Measurements from ENCODE around the gene POLD4.

GRCh38 chr11:67349036-67349435 lies 4.3 kb downstream of the POLD4 start:
- TF ChIP-seq POLR2A (IDR thresholded peaks at IDR 0.05): no peak
- TF ChIP-seq POLR2AphosphoS5 (IDR thresholded peaks at IDR 0.05): no peak
- TF ChIP-seq CTCF (IDR thresholded peaks at IDR 0.05): no peak
- TF ChIP-seq EP300 (IDR thresholded peaks at IDR 0.05): no peak
